Measurements from ENCODE around the gene OR51G2.
"Not testable (repeated sequence)": the region's sequence is repeated elsewhere in the genome, so short reads cannot be mapped to it uniquely, and the experiment has no call there.

Gene OR51G2, protein sequence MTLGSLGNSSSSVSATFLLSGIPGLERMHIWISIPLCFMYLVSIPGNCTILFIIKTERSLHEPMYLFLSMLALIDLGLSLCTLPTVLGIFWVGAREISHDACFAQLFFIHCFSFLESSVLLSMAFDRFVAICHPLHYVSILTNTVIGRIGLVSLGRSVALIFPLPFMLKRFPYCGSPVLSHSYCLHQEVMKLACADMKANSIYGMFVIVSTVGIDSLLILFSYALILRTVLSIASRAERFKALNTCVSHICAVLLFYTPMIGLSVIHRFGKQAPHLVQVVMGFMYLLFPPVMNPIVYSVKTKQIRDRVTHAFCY

DNA sequence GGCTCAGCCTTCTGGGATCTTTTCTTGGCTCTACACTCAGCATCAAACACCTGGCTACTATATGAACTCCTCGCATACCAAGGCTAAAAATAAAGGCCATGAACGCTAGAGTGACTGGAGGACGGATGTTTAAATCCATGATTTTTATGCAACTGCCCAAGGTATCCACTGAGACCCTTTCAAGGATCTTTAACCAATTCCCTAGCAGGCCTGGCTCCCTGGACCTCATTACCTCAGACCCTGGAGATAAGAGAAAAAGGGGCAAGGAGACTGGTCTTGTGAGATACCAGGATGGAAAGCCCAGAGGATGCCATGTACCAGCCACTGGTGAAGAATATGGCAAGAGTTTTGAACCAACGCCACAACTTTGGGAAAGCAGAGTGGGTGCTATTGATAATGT is at the start of gene OR51G2:
Gene OR51G2 (minus strand): TSS at position 101 of the 400 bp plus-strand sequence. CDS start 3,687 bp downstream, outside the sequence.
- Histone ChIP-seq H3K27me3 (ENCODE audit: control insufficient read depth in 1 of 2, insufficient read depth in 2 of 2, low read length in 2 of 2) (no peaks in the 10 kb centered on the region), H3K27ac (ENCODE audit: low read depth, low read length) (no peak within 1 kb of the TSS), H3K9ac (ENCODE audit: low read length) (no peak within 1 kb of the TSS), H3K9me3 (ENCODE audit: low read length) (no peaks in the 10 kb centered on the region), H3K36me3 (ENCODE audit: insufficient read depth, low read length) (no peaks in the 10 kb centered on the region), H3K4me1 (ENCODE audit: insufficient read depth, low read length) (no peaks in the 10 kb centered on the region), H3K4me3 (ENCODE audit: low read depth in 1 of 2, low read length in 2 of 2) (no peak within 1 kb of the TSS)

DNA sequence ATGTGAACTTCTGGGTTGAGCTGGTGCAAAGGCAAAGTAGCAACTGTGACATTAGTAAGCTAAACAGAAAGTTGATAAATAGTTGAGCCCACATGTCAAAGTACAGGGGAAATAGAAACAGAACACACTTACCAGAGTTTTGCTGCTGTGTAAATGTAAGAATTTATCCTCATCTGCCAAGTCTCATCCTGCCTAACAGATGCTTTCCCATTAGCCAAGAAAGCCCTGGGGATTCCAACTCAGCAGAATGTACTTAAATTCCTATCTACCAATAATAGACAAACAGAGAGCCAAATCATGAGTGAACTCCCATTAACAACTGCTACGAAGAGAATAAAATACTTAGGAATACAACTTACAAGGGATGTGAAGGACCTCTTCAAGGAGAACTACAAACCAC is 43.7 kb upstream of the OR51G2 start:
- Histone ChIP-seq H3K27ac (ENCODE audit: low read depth, low read length) (no peak overlapping the region), H3K9me3 (ENCODE audit: low read length) (no peaks in the 10 kb centered on the region)

DNA sequence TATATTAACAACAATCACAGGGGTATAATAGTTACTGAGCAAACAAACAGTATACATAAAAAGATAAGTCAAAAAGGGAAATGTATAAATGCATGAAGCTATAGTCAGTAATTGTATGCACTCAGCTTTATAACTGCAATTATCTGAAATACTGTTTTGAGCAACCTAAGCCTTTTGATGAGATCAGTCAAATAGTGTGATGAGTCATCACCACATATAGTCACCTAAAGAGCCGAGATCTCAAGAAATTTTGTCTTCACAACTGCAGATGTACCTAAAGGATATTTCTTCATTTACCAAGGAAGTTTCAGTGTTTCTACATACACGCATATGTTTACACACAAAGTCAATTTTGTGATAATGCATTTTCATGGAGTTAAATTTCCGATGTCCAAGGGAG is 41.7 kb upstream of the OR51G2 start:
- Histone ChIP-seq H3K27ac (ENCODE audit: low read depth, low read length) (no peak overlapping the region), H3K27me3 (ENCODE audit: control insufficient read depth in 1 of 2, insufficient read depth in 2 of 2, low read length in 2 of 2) (no peaks in the 10 kb centered on the region), H3K4me3 (ENCODE audit: low read depth in 1 of 2, low read length in 2 of 2) (no peak overlapping the region)

More for the DNA sequence above, 43.7 kb upstream of the OR51G2 start:
- Histone ChIP-seq H3K36me3 (ENCODE audit: insufficient read depth, low read length) (no peaks in the 10 kb centered on the region), H3K4me1 (ENCODE audit: insufficient read depth, low read length) (no peaks in the 10 kb centered on the region), H3K27me3 (ENCODE audit: control insufficient read depth in 1 of 2, insufficient read depth in 2 of 2, low read length in 2 of 2) (no peaks in the 10 kb centered on the region), H3K4me3 (ENCODE audit: low read depth in 1 of 2, low read length in 2 of 2) (no peak overlapping the region), H3K9ac (ENCODE audit: low read length) (no peak overlapping the region)

DNA sequence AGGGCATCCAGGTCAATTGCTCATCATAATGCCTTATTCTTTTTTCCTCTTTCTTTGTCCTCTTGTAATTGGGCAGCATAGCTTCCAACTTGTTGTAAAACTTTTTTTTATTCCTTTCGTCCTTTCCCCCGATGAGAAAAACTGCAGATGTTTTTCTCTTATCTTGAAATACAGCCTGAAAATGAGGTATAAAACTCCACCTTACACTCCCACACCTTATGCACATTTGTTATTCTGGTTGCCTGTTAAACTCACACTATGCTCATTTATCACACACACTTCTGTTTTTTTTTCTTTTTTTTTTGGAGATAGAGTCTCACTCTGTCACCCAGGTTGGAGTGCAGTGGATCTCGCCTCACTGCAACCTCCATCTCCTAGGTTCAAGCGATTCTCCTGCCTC is 38.2 kb upstream of the OR51G2 start:
- Histone ChIP-seq H3K9ac (ENCODE audit: low read length) (no peak overlapping the region), H3K27ac (ENCODE audit: low read depth, low read length) (no peak overlapping the region), H3K27me3 (ENCODE audit: control insufficient read depth in 1 of 2, insufficient read depth in 2 of 2, low read length in 2 of 2) (no peaks in the 10 kb centered on the region), H3K4me3 (ENCODE audit: low read depth in 1 of 2, low read length in 2 of 2) (no peak overlapping the region), H3K9me3 (ENCODE audit: low read length) (no peaks in the 10 kb centered on the region), H3K4me1 (ENCODE audit: insufficient read depth, low read length) (no peaks in the 10 kb centered on the region), H3K36me3 (ENCODE audit: insufficient read depth, low read length) (no peaks in the 10 kb centered on the region)

More for the DNA sequence above, 41.7 kb upstream of the OR51G2 start:
- Histone ChIP-seq H3K4me1 (ENCODE audit: insufficient read depth, low read length) (no peaks in the 10 kb centered on the region), H3K9me3 (ENCODE audit: low read length) (no peaks in the 10 kb centered on the region), H3K9ac (ENCODE audit: low read length) (no peak overlapping the region), H3K36me3 (ENCODE audit: insufficient read depth, low read length) (no peaks in the 10 kb centered on the region)

DNA sequence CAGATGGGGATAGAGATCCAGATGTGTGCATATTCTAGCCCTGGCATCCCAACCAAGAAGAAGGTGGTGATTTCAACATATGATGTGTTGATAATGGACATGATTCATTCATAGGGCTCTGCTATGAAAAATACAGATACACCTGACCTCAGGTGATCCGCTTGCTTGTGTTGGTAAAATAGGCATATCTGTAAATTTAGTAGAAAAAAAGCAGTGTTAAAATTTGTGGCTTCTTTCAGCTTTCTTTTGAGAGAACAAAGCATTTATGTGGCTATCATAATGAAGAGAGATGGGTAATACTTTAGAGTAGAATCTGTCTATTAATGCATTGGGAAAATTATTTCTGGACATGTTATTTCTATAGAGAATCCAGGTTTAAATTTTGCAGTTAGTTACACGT is 36.5 kb upstream of the OR51G2 start, which contains the start of gene OR51A2:
Gene OR51A2 (minus strand): TSS at position 101 of the 400 bp plus-strand sequence. CDS start 0 bp downstream, at position 101.
- not testable (repeated sequence) for H3K9ac ChIP-seq (ENCODE audit: low read length); H3K36me3 ChIP-seq (ENCODE audit: insufficient read depth, low read length); H3K9me3 ChIP-seq (ENCODE audit: low read length); H3K4me1 ChIP-seq (ENCODE audit: insufficient read depth, low read length); H3K4me3 ChIP-seq (ENCODE audit: low read depth in 1 of 2, low read length in 2 of 2); H3K27ac ChIP-seq (ENCODE audit: low read depth, low read length); H3K27me3 ChIP-seq (ENCODE audit: control insufficient read depth in 1 of 2, insufficient read depth in 2 of 2, low read length in 2 of 2)

DNA sequence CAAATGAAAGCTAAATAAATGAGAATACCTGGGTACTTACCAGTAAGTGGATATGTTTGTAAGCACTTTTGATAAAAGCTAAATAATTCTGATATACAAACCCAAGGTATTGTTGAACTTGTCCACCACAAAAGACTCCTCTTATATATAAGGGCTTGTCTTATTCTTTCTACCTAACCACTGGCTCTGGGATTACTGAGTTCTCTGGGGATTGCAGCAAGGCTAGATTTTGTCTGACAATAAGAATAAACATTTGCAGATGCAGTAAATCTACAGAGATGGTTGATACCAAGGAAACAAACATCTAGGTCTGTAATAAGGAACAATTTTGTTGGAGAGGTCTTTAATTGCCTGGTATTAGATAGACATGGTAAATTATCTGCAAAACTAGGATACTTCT is 28.4 kb upstream of the OR51G2 start, which contains the start of gene OR51A4:
Gene OR51A4 (minus strand): TSS at position 101 of the 400 bp plus-strand sequence. CDS start 505 bp downstream, outside the sequence.
- Histone ChIP-seq H3K9me3 (ENCODE audit: low read length) (no peaks in the 10 kb centered on the region), H3K4me3 (ENCODE audit: low read depth in 1 of 2, low read length in 2 of 2) (no peak within 1 kb of the TSS), H3K27ac (ENCODE audit: low read depth, low read length) (no peak within 1 kb of the TSS), H3K36me3 (ENCODE audit: insufficient read depth, low read length) (no peaks in the 10 kb centered on the region), H3K27me3 (ENCODE audit: control insufficient read depth in 1 of 2, insufficient read depth in 2 of 2, low read length in 2 of 2) (no peaks in the 10 kb centered on the region), H3K9ac (ENCODE audit: low read length) (no peak within 1 kb of the TSS), H3K4me1 (ENCODE audit: insufficient read depth, low read length) (no peaks in the 10 kb centered on the region)

DNA sequence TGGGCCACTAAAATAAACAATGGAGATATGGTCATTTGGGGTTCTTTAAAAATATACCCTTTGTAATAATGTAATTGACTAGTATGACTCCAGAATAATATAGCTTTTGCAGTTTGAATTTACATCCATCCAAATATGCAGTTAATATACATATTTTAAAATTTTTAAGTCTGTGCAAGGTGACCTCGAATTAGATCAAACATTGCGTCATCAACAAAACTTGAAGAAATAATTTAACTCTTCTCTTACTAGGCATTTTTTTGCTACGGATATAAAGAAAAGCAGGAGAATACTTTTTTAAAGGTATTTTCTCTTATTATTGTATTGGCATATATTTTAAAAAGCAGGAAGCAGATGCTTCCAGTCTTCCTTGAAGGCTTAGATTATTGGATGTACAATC is 17.6 kb upstream of the OR51G2 start:
- Histone ChIP-seq H3K9ac (ENCODE audit: low read length) (no peak overlapping the region), H3K9me3 (ENCODE audit: low read length) (no peaks in the 10 kb centered on the region), H3K27ac (ENCODE audit: low read depth, low read length) (no peak overlapping the region), H3K4me3 (ENCODE audit: low read depth in 1 of 2, low read length in 2 of 2) (no peak overlapping the region), H3K4me1 (ENCODE audit: insufficient read depth, low read length) (no peaks in the 10 kb centered on the region), H3K36me3 (ENCODE audit: insufficient read depth, low read length) (no peaks in the 10 kb centered on the region), H3K27me3 (ENCODE audit: control insufficient read depth in 1 of 2, insufficient read depth in 2 of 2, low read length in 2 of 2) (no peaks in the 10 kb centered on the region)

DNA sequence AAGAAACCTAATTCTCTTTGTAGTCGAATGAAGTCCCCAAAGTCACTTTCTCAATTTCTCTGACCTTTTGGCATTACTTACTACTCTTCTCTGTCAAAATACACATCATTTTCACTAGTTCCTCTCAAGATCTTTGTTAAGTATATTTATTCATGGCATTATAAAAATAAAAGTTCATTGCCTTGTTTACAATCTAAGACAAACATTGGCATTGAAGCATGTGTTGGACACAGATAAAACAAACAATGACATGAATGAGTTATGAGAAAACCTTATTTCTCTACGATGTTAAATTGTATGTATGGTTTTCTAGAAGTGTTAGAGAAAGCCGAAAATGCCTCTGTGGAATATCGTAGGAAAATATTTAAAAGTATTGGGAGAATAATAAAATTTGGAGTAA is 13.6 kb upstream of the OR51G2 start:
- no peak overlapping the region for H3K27ac ChIP-seq (ENCODE audit: low read depth, low read length)
- H3K9me3 ChIP-seq (ENCODE audit: low read length): no peaks in the 10 kb centered on the region
- no peaks in the 10 kb centered on the region for H3K27me3 ChIP-seq (ENCODE audit: control insufficient read depth in 1 of 2, insufficient read depth in 2 of 2, low read length in 2 of 2)
- H3K4me3 ChIP-seq (ENCODE audit: low read depth in 1 of 2, low read length in 2 of 2): no peak overlapping the region
- no peaks in the 10 kb centered on the region for H3K36me3 ChIP-seq (ENCODE audit: insufficient read depth, low read length)
- H3K9ac ChIP-seq (ENCODE audit: low read length): no peak overlapping the region
- no peaks in the 10 kb centered on the region for H3K4me1 ChIP-seq (ENCODE audit: insufficient read depth, low read length)

DNA sequence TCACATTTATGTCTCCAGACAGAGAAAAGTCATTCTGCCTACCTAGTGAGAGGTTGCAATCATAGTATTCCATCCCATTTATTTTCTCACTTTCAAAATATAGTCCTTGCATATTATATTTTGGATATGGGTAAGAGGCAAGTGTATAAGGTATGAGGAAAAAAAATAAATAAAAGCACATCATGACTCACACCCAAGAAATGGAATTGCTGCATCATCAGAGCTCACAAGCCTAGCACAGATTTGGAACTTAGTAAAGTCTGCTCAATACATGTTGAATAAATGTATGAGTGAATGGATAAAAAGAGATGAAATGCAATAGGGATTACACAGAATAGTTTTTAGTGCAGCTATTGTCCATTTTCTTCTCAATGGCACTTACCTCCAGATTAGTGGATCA is 7.5 kb upstream of the OR51G2 start:
- no peak overlapping the region for H3K4me3 ChIP-seq (ENCODE audit: low read depth in 1 of 2, low read length in 2 of 2)
- H3K27ac ChIP-seq (ENCODE audit: low read depth, low read length): no peak overlapping the region
- H3K9me3 ChIP-seq (ENCODE audit: low read length): no peaks in the 10 kb centered on the region
- no peaks in the 10 kb centered on the region for H3K4me1 ChIP-seq (ENCODE audit: insufficient read depth, low read length)
- no peaks in the 10 kb centered on the region for H3K36me3 ChIP-seq (ENCODE audit: insufficient read depth, low read length)
- no peak overlapping the region for H3K9ac ChIP-seq (ENCODE audit: low read length)
- no peaks in the 10 kb centered on the region for H3K27me3 ChIP-seq (ENCODE audit: control insufficient read depth in 1 of 2, insufficient read depth in 2 of 2, low read length in 2 of 2)

DNA sequence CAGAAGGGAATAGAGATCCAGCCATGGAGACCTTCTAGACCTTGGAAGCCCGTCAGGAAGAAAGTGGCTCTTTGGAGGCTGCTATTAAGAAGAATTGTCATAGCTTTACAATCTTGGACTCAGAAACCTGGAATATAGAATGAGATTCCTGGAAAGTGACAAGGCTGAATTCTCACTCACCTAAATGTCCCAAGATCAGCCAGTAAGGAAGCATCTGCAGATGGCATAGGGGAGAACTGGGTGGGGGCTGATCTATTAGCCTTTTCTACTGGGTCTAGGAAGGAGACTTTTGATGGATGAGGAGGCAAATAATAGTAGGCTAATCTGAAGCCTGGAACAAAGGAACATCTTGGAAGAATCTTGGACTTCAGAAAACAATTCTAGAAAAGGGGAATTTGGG is 5.1 kb upstream of the OR51G2 start, which contains the start of gene OR51G1:
Gene OR51G1 (minus strand): TSS at position 101 of the 400 bp plus-strand sequence. CDS start 0 bp downstream, at position 101.
- no peaks in the 10 kb centered on the region for H3K27me3 ChIP-seq (ENCODE audit: control insufficient read depth in 1 of 2, insufficient read depth in 2 of 2, low read length in 2 of 2)
- H3K36me3 ChIP-seq (ENCODE audit: insufficient read depth, low read length): no peaks in the 10 kb centered on the region
- H3K9ac ChIP-seq (ENCODE audit: low read length): no peak within 1 kb of the TSS
- H3K4me3 ChIP-seq (ENCODE audit: low read depth in 1 of 2, low read length in 2 of 2): no peak within 1 kb of the TSS
- no peaks in the 10 kb centered on the region for H3K4me1 ChIP-seq (ENCODE audit: insufficient read depth, low read length)
- no peaks in the 10 kb centered on the region for H3K9me3 ChIP-seq (ENCODE audit: low read length)
- no peak within 1 kb of the TSS for H3K27ac ChIP-seq (ENCODE audit: low read depth, low read length)

DNA sequence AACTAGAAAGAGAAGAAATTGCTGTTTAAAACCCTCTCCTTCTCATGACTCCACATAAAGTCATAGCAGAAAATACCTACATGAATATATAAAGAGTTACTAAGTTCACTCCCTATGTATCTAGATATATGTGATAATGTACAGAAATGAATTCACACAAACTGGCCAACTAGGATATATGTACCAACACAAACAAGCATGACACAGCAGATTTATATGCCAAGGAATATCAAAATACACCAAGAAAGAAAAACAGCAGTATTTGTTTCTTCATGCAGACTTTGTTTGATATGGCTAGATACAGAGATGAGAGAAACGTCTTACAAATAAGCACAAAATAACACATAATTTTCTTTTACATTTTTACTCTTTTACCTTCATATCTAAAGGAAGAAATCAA is 3.2 kb upstream of the OR51G2 start:
- H3K27me3 ChIP-seq (ENCODE audit: control insufficient read depth in 1 of 2, insufficient read depth in 2 of 2, low read length in 2 of 2): no peaks in the 10 kb centered on the region
- H3K4me1 ChIP-seq (ENCODE audit: insufficient read depth, low read length): no peaks in the 10 kb centered on the region
- no peak overlapping the region for H3K9ac ChIP-seq (ENCODE audit: low read length)
- H3K36me3 ChIP-seq (ENCODE audit: insufficient read depth, low read length): no peaks in the 10 kb centered on the region
- no peaks in the 10 kb centered on the region for H3K9me3 ChIP-seq (ENCODE audit: low read length)
- H3K4me3 ChIP-seq (ENCODE audit: low read depth in 1 of 2, low read length in 2 of 2): no peak overlapping the region
- no peak overlapping the region for H3K27ac ChIP-seq (ENCODE audit: low read depth, low read length)

DNA sequence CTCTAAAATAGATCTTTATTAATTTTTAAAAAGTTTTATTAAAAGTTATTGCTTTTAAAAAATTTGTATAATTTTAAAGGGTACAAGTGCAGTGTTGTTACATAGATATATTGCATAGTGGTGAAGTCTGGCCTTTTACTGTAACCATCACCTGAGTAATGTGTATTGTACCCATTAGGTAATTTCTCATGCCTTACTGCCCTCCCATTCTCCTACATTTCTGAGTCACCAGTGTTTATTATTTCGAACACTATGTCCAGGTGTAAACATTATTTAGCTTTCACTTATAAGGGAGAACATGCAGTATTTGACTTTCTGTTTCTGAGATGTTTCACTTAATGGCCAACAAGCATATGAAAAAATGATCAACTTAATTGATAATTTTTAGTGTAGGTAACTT is 2.6 kb upstream of the OR51G2 start:
- Histone ChIP-seq H3K27me3 (ENCODE audit: control insufficient read depth in 1 of 2, insufficient read depth in 2 of 2, low read length in 2 of 2) (no peaks in the 10 kb centered on the region), H3K27ac (ENCODE audit: low read depth, low read length) (no peak overlapping the region), H3K9me3 (ENCODE audit: low read length) (no peaks in the 10 kb centered on the region), H3K4me1 (ENCODE audit: insufficient read depth, low read length) (no peaks in the 10 kb centered on the region), H3K9ac (ENCODE audit: low read length) (no peak overlapping the region), H3K36me3 (ENCODE audit: insufficient read depth, low read length) (no peaks in the 10 kb centered on the region), H3K4me3 (ENCODE audit: low read depth in 1 of 2, low read length in 2 of 2) (no peak overlapping the region)

Data from muscle layer of colon (tissue), 2 donors.